ENCODE measurements around the gene SLC49A4.

SLC49A4 gene

GRCh38 chr3:122911901-122912300, 117.0 kb downstream of the SLC49A4 start:
- no peak for DNase-seq

GRCh38 chr3:122912772-122913538, 118.1 kb downstream of the SLC49A4 start:
- no peak for DNase-seq

- DNase-seq: no peak
These were observed 118.8 kb downstream of the SLC49A4 start for GRCh38 chr3:122913539-122914100.

DNA sequence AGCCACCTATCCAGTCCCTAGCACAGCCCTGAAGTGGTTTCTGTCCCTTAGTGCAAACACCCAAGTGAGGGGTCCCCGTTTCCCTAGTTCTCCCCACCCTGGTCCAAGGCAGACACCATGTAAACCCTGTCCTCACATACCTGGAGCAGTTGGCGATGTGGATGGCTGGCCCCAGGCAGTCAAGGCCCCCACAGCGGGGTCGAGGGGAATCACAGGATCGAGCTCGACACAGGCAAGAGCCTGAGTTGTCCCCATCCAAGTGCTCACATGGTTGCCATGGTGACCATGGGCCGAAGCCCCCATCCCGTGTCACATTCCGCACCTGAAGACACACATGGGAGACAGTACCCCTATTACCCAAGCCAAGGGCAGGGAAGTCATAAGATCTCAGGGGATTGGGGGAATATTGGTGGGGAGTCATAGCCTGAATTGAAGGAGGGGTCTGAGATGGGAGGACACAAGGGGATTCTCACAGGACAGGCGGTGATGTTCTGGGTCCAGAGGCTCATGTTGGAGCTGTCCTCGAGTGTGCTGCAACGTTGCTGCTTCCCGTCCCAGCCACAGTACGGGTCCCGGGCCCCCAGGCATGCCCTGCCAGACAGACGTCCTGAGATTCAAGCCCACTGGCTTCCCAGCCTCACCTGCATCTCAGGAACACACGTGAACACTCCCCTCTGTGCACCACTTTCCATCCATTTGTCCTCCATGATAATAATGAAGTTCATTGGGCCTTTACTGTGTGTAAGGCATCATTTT, 120.6 kb downstream of the SLC49A4 start:
- DNase-seq: no peak

GRCh38 chr3:122916084-122916483, 121.2 kb downstream of the SLC49A4 start:
- DNase-seq: no peak

DNA sequence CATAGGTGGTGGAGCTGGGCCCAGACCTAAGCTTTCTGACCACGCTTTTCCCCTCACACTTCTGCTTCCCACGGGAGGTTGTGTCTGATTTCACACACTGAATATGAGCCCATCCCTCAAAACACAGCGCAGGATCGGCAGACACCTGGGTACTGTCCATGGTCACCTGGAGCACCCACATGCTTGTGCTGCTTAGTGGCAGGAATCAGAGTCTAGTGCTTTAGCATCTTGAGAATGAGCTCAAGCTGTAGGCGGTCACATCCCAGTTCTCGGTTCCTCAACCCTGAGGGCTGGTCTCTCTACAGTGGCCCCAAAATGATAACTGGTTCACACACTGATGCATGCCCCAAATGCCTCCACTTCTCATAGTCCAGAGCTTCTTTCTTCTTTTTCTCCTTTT, 121.7 kb downstream of the SLC49A4 start:
- no peak for DNase-seq

DNA sequence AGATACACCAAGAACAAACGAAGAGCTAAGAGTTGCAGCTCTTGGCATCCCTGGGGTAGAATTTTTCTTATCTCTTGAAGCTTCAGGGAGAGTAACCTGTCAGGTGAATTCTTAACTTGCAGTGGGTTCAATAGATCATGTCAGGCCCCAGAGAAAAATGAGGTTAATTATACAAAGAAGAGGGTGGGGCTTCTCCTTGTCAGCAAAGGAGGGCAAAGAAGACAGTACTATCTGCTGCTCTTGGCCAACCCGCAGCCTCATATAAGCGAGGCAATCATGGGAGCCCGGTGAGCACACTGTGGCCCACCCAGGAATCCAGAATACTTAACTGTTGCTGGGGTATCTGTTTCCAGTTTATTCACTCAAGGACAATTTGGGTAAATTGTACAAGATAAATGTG, 122.5 kb downstream of the SLC49A4 start:
- DNase-seq: no peak

DNA sequence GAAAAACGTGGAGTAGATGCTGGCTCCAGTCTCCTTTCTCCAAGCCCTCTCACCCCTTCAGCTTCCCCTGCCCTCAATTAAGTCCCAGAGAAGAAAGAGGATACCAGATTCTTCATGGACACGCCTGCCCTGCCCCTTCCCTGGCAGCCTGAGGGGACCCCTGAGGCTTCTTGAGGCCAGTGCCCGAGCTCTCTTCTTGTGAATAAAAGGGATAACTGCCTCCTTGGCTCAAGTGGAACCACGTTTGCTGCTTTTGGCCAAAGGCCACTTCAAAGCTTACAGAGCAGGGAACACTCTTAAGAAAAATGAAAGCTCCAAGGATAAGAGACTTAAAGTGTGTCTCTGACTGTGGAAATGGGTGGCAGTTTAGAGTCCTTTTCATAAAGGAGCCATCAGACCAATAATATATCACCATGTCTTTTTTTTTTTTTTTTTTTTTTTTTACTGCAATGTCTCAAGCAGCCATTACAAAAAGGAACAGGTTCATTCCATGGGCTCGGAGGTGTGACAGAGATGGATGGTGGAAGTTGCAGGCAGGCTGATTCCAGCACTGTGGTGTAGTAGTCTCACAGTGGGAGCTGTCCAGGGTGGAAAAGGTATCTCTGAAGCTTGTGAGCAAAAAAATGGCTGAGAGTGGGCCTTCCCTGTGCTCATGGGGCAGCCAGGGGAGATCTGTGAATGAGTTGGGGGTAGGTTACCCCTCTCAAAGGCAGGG, 123.9 kb downstream of the SLC49A4 start:
- no peak for DNase-seq

- no peak for DNase-seq
These were observed 124.4 kb downstream of the SLC49A4 start for GRCh38 chr3:122919291-122919610.

DNA sequence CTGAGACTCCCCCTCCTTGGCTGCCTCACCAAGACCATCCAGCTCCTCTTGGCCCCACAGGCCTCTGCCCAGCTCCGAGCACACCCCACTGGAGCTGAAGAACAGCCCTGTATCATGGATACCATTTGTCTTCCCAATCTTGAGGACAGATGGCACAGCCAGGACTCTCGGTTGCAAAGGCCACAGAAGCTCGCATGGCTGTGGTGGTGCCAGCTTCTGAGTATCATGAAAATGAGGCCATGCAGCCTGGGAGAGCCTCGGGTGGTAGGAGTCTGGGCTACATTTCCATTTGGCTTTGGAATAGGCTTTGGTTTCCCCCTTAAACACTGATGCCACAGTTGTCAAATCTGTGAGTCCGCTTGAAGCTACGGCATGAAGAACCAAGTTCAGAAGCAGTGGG, 126.1 kb downstream of the SLC49A4 start:
- DNase-seq: no peak

- no peak for DNase-seq
These were observed 127.2 kb downstream of the SLC49A4 start for GRCh38 chr3:122921791-122922651.

GRCh38 chr3:122923611-122924010, 128.7 kb downstream of the SLC49A4 start:
- DNase-seq: no peak

DNA sequence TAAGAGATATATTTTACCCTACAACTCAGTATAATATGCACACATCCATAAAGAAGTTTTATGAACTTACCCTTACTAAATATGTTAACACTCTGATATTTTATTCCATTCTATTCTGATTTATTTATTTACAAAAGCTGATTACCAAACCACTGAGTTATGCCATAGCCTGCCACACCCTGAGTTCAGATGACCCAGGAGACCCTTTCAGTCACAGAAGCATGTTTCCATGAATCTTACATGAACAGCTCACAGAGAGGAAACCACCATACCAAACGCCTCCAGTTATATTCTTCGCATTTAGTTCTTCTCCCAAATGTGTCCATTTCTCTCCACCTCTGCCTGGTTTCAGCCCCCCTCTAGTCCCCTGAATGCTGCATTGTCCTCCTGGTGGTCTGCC, 129.2 kb downstream of the SLC49A4 start:
- DNase-seq: no peak

DNA sequence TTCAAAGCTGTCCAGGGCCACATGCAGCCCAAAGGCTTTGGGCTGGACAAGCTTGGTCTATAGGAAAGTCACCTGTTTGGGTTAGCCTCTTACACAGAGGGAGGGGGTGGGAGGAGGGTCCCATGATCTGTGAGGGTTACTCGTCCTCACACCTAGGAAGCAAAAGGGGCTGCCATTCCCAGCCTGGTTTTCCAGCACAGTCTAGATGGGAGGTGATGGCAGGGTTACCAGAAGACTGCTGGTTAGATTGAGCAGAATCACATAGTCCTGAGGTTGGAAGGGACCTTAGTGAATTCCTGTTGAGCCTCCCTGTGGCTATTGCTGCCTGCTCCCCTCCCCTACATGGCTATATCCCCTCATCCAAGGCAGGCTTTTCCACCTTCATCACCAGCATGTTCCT, 130.9 kb downstream of the SLC49A4 start:
- no peak for DNase-seq

GRCh38 chr3:122926322-122926721, 131.5 kb downstream of the SLC49A4 start:
- no peak for DNase-seq

DNA sequence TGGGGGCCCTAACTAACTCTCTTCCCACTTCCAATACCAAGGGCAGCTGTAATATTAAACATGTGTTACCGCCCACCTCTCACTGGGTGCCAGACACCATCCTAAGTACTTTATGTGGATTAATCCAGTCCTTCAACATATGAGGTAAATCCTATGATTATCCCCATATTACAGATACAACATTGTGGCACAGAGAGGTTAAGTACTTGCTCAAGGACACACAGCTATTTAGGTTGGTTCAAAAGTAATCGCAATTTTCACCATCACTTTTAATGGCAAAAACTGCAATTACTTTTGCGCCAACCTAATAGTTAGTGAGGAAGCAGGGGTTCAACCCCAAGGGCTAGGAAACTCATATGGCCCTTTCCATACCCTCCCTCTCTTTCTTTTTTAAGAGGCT, 131.9 kb downstream of the SLC49A4 start:
- DNase-seq: no peak

- no peak for DNase-seq
These were observed 132.9 kb downstream of the SLC49A4 start for GRCh38 chr3:122927726-122928125.

DNA sequence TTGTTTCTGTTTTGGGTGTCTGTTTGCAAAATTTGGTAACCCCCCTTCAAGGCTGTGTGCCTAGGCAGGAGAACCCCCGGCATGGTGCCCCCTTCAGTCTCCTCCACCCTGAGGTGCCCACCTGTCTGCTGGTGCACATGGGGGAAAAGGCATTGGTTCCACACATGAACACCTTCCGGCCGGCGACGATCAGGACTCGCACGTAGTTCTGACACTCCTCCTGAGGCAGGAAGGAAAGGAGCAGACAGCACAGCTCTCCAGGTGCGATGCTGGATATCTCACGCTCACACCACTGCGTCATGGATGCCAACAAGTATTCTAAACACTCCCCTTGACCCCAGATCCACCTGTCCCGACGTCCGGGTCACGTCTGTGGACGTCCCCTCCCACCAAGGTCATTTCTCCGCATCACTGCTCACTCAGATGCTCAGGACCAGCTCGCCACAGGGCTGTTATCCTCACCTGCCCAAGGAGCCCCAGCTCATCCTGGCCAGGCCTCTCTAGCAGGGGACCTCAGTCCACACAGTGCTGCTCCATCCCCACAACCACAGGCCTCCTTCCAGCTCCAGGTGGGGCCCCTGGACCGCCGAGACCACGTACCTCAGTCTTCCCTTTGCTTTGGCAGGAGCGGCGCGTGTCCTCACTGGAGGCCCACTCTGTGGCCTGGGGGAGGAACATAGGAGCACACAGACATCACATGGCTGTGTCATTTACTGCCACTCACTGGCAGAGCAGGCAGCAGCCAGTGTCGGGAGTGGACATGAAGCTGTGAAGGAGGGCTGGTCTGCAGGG, 133.7 kb downstream of the SLC49A4 start:
- DNase-seq: no peak

DNA sequence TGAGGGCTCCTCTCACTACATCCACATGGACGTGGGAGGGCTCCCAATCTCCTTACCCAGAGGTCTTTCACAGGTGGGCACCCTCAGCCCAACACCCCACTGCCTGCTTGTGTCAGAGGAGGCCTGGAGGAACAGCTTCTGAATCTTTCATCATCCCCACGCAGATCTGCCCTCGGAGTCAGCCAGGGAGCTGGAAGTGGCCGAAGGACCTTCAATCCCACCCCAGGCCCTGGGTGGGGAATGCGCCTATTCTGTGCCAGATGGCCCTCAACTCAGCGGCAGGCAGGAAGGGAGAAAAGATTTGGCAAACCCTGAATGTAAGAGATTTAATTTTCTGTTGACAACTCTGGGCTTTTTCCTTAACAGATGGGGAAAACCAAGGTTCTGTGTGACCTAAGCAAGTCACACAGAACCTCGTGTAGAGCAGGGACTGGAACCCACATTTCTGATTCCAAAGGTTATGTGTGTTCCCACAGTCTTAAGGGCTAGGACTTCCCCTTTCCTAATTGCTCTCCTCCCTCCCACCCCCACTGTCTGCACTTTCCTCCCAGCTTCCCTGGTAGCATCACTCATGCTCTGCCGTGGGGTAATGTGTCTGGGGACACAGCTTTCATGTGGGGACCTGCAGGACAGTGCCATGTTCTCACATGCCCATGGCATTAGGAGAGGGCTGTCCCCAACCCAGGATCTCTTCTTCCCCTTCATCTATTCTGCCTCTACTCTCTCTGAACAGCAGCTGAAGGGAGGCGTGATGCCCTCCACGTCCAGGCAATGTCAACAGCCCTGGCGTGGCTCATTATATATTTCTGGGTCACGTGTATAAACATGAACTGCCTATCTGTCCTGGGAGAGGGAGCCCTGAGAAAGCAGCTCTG, 134.6 kb downstream of the SLC49A4 start:
- no peak for DNase-seq

DNA sequence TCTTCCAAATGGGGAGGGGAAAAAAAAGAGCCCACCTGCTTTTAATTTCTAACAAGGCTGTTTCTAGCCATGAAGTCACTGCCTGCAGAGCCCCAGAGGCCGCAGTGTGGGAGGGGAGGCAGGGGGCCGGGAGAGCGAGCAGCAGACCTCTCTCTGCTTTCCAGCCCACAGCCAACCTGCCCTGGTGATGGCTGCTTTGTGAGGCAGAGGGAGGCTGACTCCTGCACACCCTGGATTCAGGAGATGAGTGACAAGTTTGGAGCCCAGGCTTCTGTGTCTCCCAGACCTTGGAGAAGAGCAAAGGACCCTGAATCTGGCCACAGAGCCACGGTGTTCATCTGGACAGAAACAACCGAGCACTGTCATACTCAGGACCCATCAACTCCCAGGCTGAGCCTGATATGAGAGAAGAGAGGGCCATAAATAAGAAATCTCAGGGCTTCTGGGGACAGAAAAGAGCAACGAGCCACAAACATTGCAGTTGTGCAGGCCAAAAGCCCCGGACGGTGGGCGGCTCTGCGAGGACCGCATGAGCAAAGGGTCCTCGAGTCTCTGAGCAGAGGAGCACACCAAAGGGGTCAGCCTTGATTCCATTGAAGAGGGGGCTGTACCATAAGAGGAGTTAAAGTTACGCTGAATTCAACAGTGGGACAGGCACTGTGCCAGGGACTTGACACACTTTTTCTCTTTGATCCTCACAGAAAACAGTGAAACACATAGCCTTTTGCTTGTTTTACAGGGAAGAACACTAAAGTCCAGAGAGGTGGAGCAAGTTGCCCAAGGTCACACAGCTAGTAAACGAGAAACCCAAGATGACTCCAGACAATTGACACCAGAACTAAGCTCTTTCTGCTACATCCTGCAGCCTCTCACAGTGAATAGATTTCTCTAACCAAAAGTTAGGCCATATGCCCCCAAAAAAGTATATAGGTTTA, 135.5 kb downstream of the SLC49A4 start:
- DNase-seq: no peak
